ENCODE data around the gene TAX1BP3. TPM values are rescaled to one million over a fixed set of nuclear protein-coding genes. Genes with fewer than 3 reads are reported as not detected.

TAX1BP3 gene
- total RNA-seq, 4 donors from 2014 or later = 183 to 303 (median 249) TPM

GRCh38 chr17:3681057-3681456 lies 12.7 kb upstream of the TAX1BP3 start:
- peaks cover 0 to 33% of the 10 kb centered on the region in 2 donors for H3K27me3 ChIP-seq

GRCh38 chr17:3679531-3680126 lies 11.3 kb upstream of the TAX1BP3 start:
- H3K27me3 ChIP-seq = peaks cover 0 to 24% of the 10 kb centered on the region in 2 donors
- WGBS, 2 donors = 55 to 62% methylated on average over 20 of the region's 20 CpGs
- H3K27ac ChIP-seq = no peak overlapping the region
- no peak for DNase-seq (ENCODE audit: low spot score in 2 of 2)
- TF ChIP-seq POLR2A (IDR thresholded peaks at IDR 0.05) (no peak), CTCF (IDR thresholded peaks at IDR 0.05) (no peak), EP300 (IDR thresholded peaks at IDR 0.05) (no peak)
- H3K4me1 ChIP-seq = peaks cover 0 to 4% (median 0%) of the 10 kb centered on the region in 4 donors
- no peak overlapping the region for H3K4me3 ChIP-seq
- H3K9me3 ChIP-seq = no peaks in the 10 kb centered on the region
- H3K36me3 ChIP-seq = no peaks in the 10 kb centered on the region

More at GRCh38 chr17:3681057-3681456, 12.7 kb upstream of the TAX1BP3 start:
- Histone ChIP-seq H3K4me3 (no peak overlapping the region), H3K9me3 (no peaks in the 10 kb centered on the region), H3K4me1 (peaks cover 0 to 7% (median 0%) of the 10 kb centered on the region in 4 donors), H3K36me3 (no peaks in the 10 kb centered on the region), H3K27ac (no peak overlapping the region)
- TF ChIP-seq EP300 (IDR thresholded peaks at IDR 0.05) = no peak
- TF ChIP-seq POLR2A (IDR thresholded peaks at IDR 0.05) = no peak
- no peak for TF ChIP-seq CTCF (IDR thresholded peaks at IDR 0.05)
- WGBS, 2 donors = 84 to 86% methylated on average over 12 of the region's 12 CpGs
- DNase-seq (ENCODE audit: low spot score in 2 of 2) = no peak

GRCh38 chr17:3678821-3679530 lies 10.6 kb upstream of the TAX1BP3 start:
- Histone ChIP-seq H3K9me3 (no peaks in the 10 kb centered on the region), H3K27ac (no peak overlapping the region), H3K4me3 (no peak overlapping the region), H3K36me3 (no peaks in the 10 kb centered on the region), H3K27me3 (peaks cover 0 to 18% of the 10 kb centered on the region in 2 donors), H3K4me1 (peaks cover 0 to 4% (median 0%) of the 10 kb centered on the region in 4 donors)
- 78 to 85% methylated on average over 27 of the region's 27 CpGs for WGBS, 2 donors
- no peak for DNase-seq (ENCODE audit: low spot score in 2 of 2)
- TF ChIP-seq POLR2A (IDR thresholded peaks at IDR 0.05) = no peak
- TF ChIP-seq CTCF (IDR thresholded peaks at IDR 0.05) = no peak
- TF ChIP-seq EP300 (IDR thresholded peaks at IDR 0.05) = no peak

- DNase-seq (ENCODE audit: low spot score in 2 of 2) = no peak
- 34 to 52% methylated on average over 12 to 16 of the region's 16 CpGs for WGBS, 2 donors
- Histone ChIP-seq H3K4me1 (peaks cover 0 to 4% (median 0%) of the 10 kb centered on the region in 4 donors), H3K9me3 (no peaks in the 10 kb centered on the region), H3K4me3 (no peak overlapping the region), H3K27me3 (peaks cover 0 to 14% of the 10 kb centered on the region in 2 donors), H3K36me3 (peaks cover 0 to 5% (median 0%) of the 10 kb centered on the region in 3 donors), H3K27ac (no peak overlapping the region)
- TF ChIP-seq EP300 (IDR thresholded peaks at IDR 0.05) (no peak), POLR2A (IDR thresholded peaks at IDR 0.05) (no peak), CTCF (IDR thresholded peaks at IDR 0.05) (no peak)
These were observed 9.9 kb upstream of the TAX1BP3 start for GRCh38 chr17:3678095-3678820.

Data from tibial nerve (tissue), 4 donors.